Measurements from ENCODE around the gene IL17B.

DNA sequence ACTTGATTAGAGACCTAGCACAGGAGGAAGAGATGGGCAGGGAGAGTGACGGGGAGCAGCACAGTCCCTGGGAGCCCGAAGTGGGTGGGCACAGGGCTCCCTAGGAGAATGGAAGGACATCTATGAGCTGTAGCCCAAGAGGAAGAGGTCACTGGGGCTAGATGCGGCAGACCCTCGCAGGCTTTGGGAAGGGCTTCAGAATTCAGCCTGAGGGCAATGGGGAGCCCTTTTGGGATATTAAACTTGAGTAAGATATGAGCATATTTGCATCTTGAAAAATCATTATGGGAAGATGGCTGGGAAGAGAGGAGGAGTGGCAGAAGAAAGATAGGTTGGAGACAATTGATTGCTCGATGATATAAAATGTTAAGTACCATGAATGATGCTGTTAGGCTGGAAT lies 48.9 kb upstream of the IL17B start:
- TF ChIP-seq, protein P1, sequence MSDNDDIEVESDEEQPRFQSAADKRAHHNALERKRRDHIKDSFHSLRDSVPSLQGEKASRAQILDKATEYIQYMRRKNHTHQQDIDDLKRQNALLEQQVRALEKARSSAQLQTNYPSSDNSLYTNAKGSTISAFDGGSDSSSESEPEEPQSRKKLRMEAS (IDR thresholded peaks at IDR 0.05; ENCODE audit: insufficient read depth, insufficient read length): no peak
- TF ChIP-seq POLR2A (IDR thresholded peaks at IDR 0.05; ENCODE audit: low read depth, low read length) (no peak), EZH2 (IDR thresholded peaks at IDR 0.05; ENCODE audit: borderline replicate concordance, low read depth, low read length, severe bottlenecking) (no peak), CTCF (IDR thresholded peaks at IDR 0.05; ENCODE audit: extremely low read depth in 1 of 2, insufficient read depth in 1 of 2, low read depth in 1 of 2, low read length in 2 of 2) (no peak)

All from endothelial cell of umbilical vein (primary cell).